A673 (cell line): Measurements from ENCODE around the gene MAOA.

Source experiments
- EZH2 ChIP-seq: fragments of 200-600 bp; sonication (generic); IDR thresholded peaks from 2 replicates; pipeline ENCODE4 v1.6.1; 2017; ENCODE audit warnings: borderline replicate concordance, low read depth, mild to moderate bottlenecking, mixed read lengths, antibody characterized with exemption, low read length; ENCODE audit not compliant: poor library complexity, severe bottlenecking
- TF ChIP-seq, protein P1 (sequence below): fragments of 300-800, 200-600 bp; sonication (generic); conservative IDR thresholded peaks from 2 replicates; pipeline ENCODE4 v1.5.1; 2017; ENCODE audit warnings: low read depth, mild to moderate bottlenecking, antibody characterized with exemption, low read length, moderate library complexity, mixed read lengths

GRCh38 chrX:43717161-43717560 lies 61.1 kb downstream of the MAOA start:
- no peak for TF ChIP-seq EZH2
- TF ChIP-seq, protein P1, sequence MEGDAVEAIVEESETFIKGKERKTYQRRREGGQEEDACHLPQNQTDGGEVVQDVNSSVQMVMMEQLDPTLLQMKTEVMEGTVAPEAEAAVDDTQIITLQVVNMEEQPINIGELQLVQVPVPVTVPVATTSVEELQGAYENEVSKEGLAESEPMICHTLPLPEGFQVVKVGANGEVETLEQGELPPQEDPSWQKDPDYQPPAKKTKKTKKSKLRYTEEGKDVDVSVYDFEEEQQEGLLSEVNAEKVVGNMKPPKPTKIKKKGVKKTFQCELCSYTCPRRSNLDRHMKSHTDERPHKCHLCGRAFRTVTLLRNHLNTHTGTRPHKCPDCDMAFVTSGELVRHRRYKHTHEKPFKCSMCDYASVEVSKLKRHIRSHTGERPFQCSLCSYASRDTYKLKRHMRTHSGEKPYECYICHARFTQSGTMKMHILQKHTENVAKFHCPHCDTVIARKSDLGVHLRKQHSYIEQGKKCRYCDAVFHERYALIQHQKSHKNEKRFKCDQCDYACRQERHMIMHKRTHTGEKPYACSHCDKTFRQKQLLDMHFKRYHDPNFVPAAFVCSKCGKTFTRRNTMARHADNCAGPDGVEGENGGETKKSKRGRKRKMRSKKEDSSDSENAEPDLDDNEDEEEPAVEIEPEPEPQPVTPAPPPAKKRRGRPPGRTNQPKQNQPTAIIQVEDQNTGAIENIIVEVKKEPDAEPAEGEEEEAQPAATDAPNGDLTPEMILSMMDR: no peak
